Measurements from ENCODE around the gene SEC16A. TPM values are rescaled to one million over a fixed set of nuclear protein-coding genes. Genes with fewer than 3 reads are reported as not detected.

SEC16A gene
- total RNA-seq, 2 experiments from 2014 or later, result 23.7 to 60.1 TPM

GRCh38 chr9:136394312-136395019 lies 88.4 kb downstream of the SEC16A start:
- H3K4me1 ChIP-seq (ENCODE audit: insufficient read depth, low read length, poor library complexity, severe bottlenecking), result peaks cover 6% of the 10 kb centered on the region
- POLR2A ChIA-PET, result no interaction called here
- H3K79me2 ChIP-seq (ENCODE audit: insufficient read depth, low read depth, low read length), result peaks cover 19% of the 10 kb centered on the region
- BruUV-seq (replicated peaks), result no TSS peak
- intact Hi-C loops (cut with micrococcal nuclease; ENCODE audit: unreplicated experiment), result no loop called here
- no peak overlapping the region for H3K27ac ChIP-seq (ENCODE audit: low read depth, low read length, poor library complexity, severe bottlenecking)
- TF ChIP-seq EZH2phosphoT487 (IDR thresholded peaks at IDR 0.05; ENCODE audit: borderline replicate concordance, low read depth, low read length) (no peak), CTCF (conservative IDR thresholded peaks at IDR 0.05; ENCODE audit: low read length) (no peak)
- H3K9me3 ChIP-seq (ENCODE audit: low read length), result no peaks in the 10 kb centered on the region
- CTCF ChIA-PET (ENCODE audit: unreplicated experiment), result no interaction called here
- peaks cover 88% of the 10 kb centered on the region for H3K36me3 ChIP-seq (ENCODE audit: insufficient read depth, low read length)
- H3K4me2 ChIP-seq (ENCODE audit: low read length), result no peak overlapping the region
- no peak overlapping the region for H2AFZ ChIP-seq (ENCODE audit: low read length)
- peaks cover 9% of the 10 kb centered on the region; the same call in 1 of the 2 replicates for H4K20me1 ChIP-seq (ENCODE audit: insufficient read depth, low read length)
- H3K9me2 ChIP-seq (ENCODE audit: insufficient read depth, low read length), result no peaks in the 10 kb centered on the region
- no peak for DNase-seq (ENCODE audit: low spot score)
- H3K4me3 ChIP-seq (ENCODE audit: low read depth, low read length, poor library complexity, severe bottlenecking), result no peak overlapping the region

GRCh38 chr9:136393531-136393930 lies 89.3 kb downstream of the SEC16A start:
- ChIA-PET POLR2A (no interaction called here), CTCF (ENCODE audit: unreplicated experiment) (no interaction called here)
- Histone ChIP-seq H3K4me1 (ENCODE audit: insufficient read depth, low read length, poor library complexity, severe bottlenecking) (peaks cover under 1% of the 10 kb centered on the region), H3K36me3 (ENCODE audit: insufficient read depth, low read length) (peaks cover 94% of the 10 kb centered on the region), H3K9me2 (ENCODE audit: insufficient read depth, low read length) (no peaks in the 10 kb centered on the region), H3K4me2 (ENCODE audit: low read length) (no peak overlapping the region), H3K9me3 (ENCODE audit: low read length) (no peaks in the 10 kb centered on the region), H4K20me1 (ENCODE audit: insufficient read depth, low read length) (no peaks in the 10 kb centered on the region), H3K4me3 (ENCODE audit: low read depth, low read length, poor library complexity, severe bottlenecking) (no peak overlapping the region), H3K27ac (ENCODE audit: low read depth, low read length, poor library complexity, severe bottlenecking) (no peak overlapping the region), H3K79me2 (ENCODE audit: insufficient read depth, low read depth, low read length) (peaks cover 9% of the 10 kb centered on the region), H2AFZ (ENCODE audit: low read length) (no peak overlapping the region)
- TF ChIP-seq CTCF (conservative IDR thresholded peaks at IDR 0.05; ENCODE audit: low read length), result no peak
- no peak for TF ChIP-seq EZH2phosphoT487 (IDR thresholded peaks at IDR 0.05; ENCODE audit: borderline replicate concordance, low read depth, low read length)
- BruUV-seq (replicated peaks), result no TSS peak
- no peak for DNase-seq (ENCODE audit: low spot score)
- intact Hi-C loops (cut with micrococcal nuclease; ENCODE audit: unreplicated experiment), result no loop called here

All from OCI-LY7 (cell line).